ENCODE measurements around the gene KIF26B.

Gene KIF26B

DNA sequence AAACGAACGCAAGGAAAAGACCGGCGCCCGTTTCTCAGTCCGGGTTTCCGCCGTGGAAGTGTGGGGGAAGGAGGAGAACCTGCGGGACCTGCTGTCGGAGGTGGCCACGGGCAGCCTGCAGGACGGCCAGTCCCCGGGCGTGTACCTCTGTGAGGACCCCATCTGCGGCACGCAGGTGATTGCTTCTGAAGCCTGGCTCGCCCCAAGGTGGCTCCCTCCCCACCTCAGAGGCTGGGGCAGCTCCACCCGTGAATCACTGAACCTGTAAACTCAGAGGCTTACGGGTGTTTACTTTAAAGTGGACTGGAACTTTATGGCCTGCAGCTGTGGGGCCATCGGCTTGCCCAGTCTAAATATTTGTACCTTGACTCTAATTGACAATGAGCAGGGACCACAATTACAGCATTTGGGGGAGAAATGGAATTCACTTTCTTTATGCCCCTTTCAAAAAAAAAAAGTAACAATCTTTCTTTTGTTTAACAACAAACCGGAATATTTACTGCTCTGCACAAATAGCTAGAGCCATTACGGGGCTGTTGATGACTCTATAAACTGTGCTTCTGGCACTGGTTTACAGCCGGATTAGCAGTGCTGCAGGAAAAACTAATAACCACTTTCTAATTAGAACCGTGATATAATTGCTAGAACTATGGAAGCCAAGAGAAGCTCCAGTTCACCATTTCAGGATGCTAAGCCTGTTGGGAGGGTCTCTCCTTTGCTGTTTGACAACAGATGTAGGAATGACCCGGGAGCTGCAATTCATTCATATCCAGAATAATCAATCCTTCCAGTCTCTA is 454.8 kb downstream of the KIF26B start:
- no peak for DNase-seq

DNA sequence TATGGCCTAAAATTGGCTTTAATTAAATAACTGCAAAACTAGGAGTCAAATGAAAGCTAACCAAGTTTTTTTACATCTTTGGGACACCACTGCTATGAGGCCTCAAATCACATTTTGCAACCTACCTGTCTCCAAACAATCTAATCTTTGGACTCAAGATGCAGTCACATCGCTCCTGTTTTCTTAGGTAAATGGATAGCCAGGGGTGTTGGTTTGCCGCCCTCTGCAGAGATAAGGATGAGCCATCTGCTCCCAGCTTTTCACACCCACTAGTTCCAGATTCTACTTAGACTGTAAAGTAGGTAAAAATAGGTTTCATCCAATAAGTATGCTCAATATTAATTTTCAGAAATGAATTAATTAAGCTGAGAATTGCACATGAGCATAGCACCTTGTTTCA is 456.5 kb downstream of the KIF26B start:
- no peak for DNase-seq

DNA sequence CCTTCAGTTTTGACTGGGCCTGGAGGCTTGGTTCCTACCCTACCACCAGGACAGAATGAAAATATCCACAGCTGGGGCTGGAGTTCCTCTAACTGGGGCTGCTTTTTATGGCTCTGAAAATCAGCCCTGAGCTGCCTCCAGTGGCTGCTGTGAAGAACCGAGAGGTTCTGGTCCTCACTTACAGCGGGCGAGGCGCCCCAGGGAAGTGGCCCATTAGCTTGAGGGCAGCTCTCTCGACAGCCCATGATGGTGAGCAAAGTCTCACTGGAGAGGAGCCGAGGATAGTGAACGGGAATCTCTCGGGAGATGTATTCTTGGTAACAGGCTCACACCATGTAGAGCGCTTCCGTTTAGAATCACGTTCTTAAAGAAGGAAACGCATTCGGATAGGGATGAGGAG is 459.7 kb downstream of the KIF26B start:
- DNase-seq = no peak

DNA sequence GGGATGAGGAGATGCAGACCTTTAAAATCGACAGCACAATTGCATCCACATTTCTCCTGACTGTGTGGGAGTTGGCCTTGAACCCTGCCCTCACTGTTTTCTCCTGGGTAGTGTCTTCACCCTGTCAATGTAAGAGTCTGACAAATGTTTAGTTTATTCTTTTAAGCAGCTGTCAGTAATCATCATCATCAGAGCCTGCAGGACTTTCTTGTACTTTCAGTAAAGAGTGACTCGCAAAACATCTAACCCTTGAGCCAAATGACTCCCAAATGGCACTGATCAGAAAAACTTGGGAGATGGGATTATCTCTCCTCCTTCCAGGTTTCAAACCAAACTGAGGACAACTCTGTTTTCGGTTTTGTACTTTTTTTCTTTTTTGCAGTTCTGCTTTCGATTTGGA is 460.2 kb downstream of the KIF26B start:
- no peak for DNase-seq

DNA sequence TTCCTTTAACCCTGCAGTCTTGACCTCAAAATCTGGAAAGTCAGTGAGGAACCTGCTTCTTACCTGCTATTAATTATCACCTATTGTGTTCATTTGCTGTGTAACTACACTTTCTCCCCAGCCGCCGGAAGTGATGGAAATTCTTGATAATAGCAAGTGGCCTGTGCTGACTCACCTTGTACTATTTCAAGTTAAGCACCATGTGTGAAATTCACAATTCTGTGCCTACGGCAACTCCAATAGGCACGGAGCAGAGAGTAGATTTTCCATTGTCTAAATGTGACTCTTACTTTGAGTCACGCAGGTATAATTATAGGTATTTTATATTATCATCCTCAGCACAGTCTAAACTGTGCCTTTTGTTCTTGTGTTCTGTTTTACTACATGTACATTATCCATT is 466.8 kb downstream of the KIF26B start:
- DNase-seq = peak; percentile 10

DNA sequence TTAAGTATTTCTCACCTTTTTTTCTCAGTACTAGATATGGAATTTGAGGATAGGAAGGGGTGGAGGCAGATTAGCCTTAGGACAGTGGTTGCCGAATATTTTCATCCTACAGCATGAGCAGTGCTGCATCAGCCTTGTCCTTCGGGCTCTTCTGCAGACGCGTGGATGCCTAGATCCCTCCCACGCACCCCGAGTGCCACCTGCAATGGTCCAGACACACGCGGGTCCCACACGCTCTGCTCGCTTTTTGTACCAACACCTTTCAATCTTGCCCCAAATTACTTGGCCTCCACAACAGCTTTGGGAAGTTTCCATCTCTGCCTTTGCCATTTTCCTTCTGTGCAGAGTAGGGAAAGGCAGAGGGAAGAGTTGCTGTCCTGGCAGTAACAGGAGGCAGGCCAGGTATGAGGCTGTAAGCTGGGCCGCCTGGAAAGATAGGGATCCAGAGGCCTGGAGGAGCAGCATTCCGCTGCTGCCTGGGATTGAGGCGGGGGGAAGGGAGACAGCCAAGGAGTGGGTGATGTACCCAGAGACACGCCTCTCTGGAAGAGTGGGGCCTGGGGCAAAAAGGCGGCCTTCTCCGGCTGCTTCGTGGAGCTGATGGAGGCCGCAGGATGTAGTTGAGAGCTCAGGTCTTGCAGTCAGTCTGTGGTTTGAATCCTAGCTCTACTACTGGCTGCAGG is 467.7 kb downstream of the KIF26B start:
- no peak for DNase-seq

DNA sequence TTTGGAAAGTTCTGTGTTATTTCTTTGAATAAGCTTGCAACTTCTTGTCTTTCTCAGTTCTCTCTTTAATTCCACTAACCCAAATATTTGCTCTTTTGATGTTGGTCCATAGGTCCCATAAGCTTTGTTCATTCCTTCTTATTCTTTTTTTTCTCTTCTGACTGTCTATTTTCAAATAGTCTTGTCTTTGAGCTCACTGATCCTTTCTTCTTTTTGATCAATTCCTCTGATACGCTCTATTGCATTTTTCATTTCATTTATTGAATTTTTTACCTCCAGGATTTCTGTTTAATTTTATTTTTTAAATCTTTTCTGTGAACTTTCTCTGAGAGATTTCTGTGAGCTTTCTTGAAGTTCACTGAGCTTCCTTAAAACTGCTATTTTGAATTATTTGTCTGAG is 486.6 kb downstream of the KIF26B start:
- no peak for DNase-seq

DNA sequence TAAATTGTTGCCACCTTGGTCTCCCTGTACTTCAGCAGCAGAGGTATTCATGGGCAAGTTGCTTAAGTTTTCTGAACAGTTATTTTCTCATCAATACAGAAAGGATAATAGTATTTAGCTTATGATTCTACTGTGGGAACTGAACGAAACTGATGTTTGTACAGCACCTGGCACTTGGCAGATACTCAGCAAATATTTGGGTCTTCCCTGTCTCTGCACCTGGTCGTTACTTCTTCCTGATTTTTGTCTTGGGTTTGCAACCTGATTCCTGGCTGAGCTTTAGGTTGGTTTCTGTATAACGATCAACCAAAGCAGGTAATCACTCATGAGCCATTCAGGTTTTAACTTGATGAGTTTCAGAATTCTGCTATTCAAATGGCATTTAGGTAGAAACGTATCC is 490.6 kb downstream of the KIF26B start:
- DNase-seq = no peak

DNA sequence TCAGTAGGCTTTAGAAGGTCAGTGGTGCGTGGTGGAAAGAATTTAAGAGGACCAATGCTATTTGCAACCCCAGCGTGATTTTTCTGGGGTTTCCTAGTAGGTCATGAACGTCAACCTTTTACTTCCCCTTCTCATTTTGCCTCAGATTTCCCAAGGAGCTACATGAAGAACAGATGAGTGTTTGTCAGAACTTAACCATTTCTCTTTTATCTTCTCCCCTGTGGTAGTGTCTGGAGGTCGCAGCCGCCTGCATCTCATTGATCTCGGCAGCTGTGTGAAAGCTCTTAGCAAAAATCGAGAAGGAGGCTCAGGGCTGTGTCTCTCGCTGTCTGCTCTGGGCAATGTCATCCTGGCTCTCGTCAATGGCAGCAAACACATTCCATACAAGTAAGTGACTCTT is 491.1 kb downstream of the KIF26B start:
- no peak for DNase-seq

DNA sequence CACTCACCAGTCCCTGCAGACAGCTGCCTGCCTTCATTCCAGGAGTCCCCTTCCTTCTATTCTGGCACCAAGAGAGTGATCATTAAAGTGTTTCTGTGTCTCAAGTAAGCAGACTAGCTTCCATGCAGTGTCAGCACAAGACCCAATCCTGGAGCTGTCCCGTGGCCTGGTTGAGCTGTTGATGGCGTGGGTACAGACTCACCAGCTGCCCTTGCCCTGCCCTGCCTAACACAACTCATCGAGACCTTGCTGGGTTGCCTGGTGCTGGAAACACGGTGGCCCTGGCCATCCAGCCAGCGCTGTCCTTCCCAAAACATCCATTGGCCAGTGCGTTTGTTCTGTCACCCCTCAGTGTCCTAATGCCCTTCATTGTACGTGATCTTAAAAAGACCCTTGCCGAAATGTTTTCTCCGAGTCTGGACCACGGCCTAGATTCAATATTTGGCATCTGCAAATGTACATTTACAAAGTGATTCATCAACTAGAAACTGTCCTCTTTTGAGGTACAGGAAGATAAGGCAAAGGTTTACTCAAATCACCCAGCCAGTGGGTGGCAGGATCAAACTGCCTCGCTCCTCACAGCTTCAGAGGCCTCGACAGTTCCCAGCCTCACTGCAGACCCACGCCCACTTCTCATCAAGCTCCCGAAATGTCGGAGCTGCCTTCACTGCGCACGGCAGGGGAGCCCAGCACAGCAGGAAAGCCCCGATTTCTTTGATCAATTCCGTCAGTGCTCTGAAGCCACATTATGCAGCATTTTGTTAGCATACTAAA is 494.2 kb downstream of the KIF26B start:
- DNase-seq = no peak

DNA sequence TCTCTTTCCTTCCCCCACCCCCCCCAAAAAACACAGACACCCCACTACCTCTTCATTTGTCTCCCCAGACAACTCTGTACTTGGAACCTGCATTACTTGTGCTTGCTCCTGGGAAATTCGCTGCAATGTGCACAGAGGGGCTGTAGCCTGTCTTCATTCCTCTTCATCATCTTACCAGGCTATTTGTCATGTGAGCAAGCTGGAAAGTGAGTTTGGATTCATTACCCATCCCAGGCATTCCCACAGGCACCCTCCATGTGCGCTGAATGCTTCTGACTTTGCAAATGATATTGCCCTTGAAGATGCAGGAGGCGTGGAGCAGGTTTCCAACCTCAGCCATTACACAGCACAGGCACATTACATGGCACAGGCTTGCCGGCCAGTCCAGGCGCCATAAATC is 494.9 kb downstream of the KIF26B start:
- DNase-seq = no peak

DNA sequence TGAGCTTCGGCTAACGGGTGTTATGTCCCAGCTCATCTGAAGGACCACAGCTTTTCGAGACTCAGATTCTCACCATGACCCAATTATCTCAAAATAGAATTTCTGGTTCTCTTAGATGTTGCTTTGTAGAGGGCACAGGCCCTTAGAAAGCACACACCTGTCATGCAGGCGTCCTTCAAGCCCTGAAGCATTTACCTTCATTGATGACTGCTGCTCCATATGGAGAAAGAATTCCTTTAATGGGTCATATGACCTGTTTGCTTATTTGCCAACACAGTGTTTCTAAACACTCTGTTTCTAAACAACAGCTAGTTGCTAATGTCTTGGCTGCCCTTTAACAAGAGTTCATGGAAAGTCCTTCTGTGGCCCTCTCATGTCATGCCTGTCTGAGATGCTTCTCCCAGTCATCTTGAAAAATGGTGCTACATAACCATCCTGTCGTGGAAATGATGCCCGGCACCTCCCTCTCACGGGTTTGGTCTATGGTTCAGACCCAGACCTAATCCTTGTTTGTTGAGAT is 495.7 kb downstream of the KIF26B start:
- DNase-seq = no peak

DNA sequence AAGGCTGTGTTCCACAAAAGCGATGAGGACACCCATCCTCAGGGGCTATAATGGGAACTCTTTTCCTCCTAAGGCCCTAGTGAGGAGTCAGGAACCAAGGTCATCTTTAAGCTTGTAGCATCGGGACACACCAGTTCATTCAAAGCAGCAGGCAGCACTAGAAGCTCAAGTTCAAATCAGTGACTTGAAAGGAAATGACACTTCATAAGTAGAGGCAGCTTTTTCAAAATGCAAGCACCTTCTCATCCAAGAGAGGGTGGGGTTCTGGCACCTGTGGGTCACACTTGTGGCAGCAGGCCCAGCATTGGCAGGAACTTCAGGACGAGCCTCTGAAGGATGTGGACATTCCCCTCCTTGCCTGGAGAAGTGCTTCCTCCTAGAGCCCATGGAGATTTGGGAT is 496.3 kb downstream of the KIF26B start:
- no peak for DNase-seq

DNA sequence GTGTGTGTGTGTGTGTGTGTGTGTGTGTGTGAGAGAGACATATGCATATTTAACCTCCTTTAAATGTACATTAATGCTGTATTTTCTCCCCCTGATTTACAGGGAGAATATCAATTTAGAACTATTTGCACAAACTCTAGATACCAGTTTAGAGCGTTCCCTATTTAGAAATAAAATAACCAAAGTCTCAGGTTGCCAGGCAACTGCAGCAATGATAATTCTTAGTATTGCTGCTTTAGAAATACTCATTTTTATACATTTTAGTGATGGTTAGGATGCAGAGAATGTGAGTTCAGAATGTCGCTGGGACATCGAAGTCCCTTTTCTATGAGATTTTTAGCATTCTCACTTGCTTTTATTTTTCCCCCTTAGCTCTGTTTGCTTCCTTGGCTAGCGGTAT is 497.3 kb downstream of the KIF26B start:
- no peak for DNase-seq

DNA sequence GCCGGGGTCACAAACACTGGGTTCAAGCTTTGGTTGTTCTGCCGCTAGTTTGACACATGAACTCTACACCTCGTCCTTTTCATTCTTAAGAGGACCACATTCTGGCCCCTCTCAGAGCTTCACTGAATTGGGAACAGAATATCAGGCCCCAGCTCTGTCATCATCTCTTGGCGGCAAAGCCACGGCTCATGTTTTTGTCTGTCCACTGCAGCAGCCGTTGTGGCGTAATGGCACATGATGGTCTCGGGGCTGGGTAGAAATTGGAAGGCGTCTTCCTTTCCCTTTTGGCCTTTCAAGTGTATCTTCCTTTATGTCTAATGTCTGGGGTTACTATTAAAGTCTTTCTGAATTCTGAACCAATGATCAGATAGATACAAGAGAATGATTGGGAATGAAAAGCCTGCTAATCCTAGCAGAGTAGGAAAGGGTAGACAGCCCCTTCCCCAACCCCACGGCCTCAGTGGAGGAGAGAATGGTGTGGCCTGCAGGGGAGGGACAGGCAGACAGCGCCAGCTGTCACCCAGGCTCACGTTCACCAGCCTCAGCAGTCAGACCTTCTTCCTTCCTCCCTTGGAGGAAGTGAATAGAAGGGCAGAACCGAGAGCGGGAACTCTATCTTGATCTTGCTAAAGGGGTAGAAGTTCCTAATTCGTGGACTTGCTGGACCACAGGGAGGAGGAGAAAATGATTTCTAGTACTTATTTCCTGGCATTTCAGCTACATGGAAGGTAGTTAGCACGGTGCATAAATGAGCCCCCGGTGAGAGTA is 498.1 kb downstream of the KIF26B start:
- no peak for DNase-seq

DNA sequence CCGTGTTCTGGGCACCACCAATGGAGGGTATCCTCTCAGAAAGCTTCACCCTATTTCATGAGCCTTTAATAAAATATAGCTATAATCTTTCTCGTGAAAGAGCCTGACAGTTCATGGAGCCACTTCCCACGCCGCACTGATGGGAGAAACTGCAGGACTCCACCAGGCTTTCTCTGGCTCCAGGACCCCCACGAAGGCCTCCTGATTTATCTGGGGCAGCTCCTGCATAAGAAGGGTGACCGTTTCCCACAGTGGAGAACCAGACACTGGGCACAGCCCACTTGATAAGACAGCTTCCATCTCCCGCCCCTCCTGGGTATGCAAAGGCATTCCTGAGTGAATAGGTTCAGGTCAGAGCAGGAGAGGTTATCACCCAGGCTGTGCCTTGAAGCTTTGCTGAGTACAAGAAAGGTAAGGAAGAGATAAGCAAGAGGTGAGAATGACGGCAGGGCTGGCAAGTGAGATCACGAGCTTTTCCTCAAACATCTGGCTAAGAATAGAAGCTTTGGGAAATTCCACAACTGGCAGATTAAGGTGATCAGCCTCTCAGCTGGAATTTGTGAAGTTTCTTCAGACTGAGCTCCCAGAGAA is 499.8 kb downstream of the KIF26B start:
- DNase-seq = no peak

DNA sequence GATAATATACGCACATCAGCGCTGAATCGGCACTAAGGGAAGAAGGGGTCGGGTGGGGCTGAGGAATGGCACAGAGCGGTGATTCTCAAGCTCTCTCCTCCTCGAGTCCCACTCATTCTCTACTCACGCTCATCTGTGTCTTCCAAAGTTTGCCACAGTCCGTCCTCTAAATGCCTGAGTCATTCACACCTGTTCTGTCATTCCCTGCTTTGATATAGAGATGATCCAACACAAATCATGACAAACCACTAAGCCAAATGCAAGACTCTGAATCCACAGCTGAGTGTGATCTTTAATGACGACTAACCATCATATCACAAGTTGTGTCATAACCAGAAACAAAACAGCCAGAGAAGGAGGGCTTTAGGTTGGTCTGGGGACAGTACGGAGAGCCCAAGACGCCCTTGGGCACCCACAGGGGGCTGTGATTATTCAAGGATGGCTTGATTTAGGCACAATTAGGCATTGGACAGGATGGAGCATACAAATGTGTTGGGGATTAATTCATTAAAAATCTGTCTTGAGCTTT is 501.5 kb downstream of the KIF26B start:
- DNase-seq = no peak

DNA sequence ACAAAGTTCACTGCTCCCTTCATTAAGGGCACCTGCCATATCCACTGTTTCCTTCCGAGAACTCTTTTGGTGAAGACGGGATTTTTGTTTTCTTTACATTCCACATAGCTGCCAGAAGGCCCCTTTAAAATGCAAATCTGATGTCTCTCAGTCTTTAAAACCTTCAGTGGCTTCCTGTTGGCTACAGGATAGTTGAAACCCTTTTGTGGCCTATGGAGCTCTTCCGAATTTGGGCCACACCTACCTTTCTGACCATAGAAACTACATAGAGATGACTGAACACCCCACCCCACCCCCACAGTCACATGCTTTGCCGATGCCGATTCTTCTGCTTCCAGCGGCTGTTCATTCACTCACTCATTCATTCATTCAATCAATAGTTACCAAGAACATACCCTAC is 502.6 kb downstream of the KIF26B start:
- no peak for DNase-seq

DNA sequence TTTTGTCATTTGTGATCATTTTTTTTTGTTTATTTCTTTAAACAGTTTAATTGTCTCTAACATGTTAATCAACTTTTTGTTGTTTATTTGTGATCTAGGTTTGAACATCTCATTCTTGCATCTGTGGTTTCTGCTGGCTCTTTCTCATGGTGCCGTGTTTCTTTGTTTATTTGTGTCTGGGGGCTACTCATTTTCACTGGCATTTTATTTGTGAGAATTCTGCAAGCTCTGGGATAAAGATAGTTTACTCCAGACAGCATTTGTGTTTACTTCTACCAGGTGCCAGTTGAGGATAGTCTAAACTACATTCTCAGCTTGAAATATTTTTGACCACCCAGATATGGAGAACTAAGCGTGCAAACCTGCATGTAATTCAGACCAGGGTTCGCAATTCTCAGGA is 508.6 kb downstream of the KIF26B start:
- DNase-seq = no peak

DNA sequence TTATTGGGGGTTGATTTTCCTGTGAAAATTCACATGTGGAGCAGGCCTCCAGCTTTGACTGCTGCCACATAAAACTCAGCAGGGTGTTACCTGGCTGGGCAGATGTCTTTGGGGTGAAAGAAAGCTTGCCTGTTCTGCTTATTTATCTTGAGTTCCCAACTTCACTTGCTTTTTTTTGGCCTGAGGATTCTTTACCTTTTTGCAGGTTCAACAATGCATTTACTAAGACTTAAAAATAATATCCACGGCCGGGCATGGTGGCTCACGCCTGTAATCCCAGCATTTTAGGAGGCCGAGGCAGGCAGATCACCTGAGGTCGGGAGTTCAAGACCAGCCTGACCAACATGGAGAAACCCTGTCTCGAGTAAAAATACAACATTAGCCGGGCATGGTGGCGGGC is 509.1 kb downstream of the KIF26B start:
- DNase-seq = no peak

DNA sequence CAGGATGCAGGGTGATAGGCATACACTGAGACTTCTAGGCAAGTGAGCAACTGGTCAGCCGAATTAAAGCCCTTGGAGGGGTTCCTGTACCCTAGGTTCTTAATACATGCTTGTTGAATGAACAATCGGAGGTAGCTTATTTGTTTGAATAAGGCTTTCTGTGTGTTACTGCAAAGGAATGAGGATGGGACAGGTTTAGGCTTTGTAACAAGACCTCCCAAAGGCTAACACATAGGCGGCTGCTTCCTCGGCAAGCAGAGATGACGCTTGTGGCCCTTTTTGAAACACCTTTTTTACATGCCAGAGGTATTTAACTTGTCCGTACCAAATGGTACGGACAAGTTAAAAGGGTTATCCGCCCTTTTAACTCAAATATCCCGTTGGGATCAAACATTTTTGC is 511.6 kb downstream of the KIF26B start:
- no peak for DNase-seq

DNA sequence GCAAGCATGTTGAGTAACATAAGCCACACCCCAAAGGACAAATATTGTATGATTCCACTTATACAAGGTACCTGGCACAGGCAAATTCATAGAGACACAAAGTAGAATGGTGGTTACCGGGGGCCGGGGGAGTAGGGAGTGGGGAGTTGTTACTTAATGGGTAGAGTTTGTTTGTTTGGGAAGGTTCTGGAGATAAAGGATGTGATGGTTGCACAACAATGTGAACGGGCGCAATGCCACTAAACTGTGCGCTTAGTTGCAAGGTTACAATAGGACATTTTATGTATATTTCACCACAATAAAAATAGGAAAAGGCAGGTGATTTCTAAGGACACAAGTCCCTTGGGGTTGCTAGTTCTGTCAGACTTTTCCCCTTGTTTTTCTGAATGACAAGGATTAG is 516.6 kb downstream of the KIF26B start:
- no peak for DNase-seq
